Heart left ventricle (tissue), 16 donors: Measurements from ENCODE around the gene BTBD2. TPM values are rescaled to one million over a fixed set of nuclear protein-coding genes. Genes with fewer than 3 reads are reported as not detected.

ENCODE experiments used
- ATAC-seq, 4 donors: fragments of 200-7000 bp; cut with Tn5 transposase; one replicate each; pipeline ENCODE4 v1.9.1; 2020 to 2022; ENCODE audit warnings: moderate library complexity in 4 of 4, mild to moderate bottlenecking in 3 of 4, moderate number of reproducible peaks in 1 of 4
- DNase-seq, 5 donors: peaks; one replicate each; pipeline ENCODE4 v3.0.0-alpha.2; 2020
- H3K27ac ChIP-seq, 12 donors: fragments of 200-600 bp; sonication (generic) in 4 of 12; one replicate each; pipeline versions ENCODE4 v1.5.0 to v1.8.0; 2016 to 2022; ENCODE audit warnings: mild to moderate bottlenecking in 2 of 12
- H3K27me3 ChIP-seq, 9 donors: fragments of 200-600 bp; sonication (generic) in 2 of 9; one replicate each; pipeline versions ENCODE4 v1.5.1 to v1.8.0; 2016 to 2022; ENCODE audit warnings: mild to moderate bottlenecking in 3 of 9
- H3K36me3 ChIP-seq, 9 donors: fragments of 200-600 bp; sonication (generic) in 2 of 9; one replicate each; pipeline versions ENCODE4 v1.5.0 to v1.8.0; 2018 to 2022; ENCODE audit warnings: mild to moderate bottlenecking in 2 of 9
- H3K4me1 ChIP-seq, 12 donors: fragments of 200-600 bp; sonication (generic) in 4 of 12; one replicate each; pipeline versions ENCODE4 v1.5.0 to v1.8.0; 2016 to 2022; ENCODE audit warnings: mild to moderate bottlenecking in 3 of 12
- H3K4me3 ChIP-seq, 12 donors: fragments of 200-600 bp; sonication (generic) in 4 of 12; one replicate each; pipeline versions ENCODE4 v1.5.0 to v1.8.0; 2017 to 2022; ENCODE audit warnings: mild to moderate bottlenecking in 9 of 12, moderate library complexity in 4 of 12
- H3K9me3 ChIP-seq, 12 donors: fragments of 200-600 bp; sonication (generic) in 4 of 12; one replicate each; pipeline versions ENCODE4 v1.5.0 to v1.8.0; 2016 to 2022; ENCODE audit warnings: mild to moderate bottlenecking in 1 of 12
- CTCF ChIP-seq, 12 donors: fragments of 200-600 bp; sonication (generic) in 4 of 12; IDR thresholded peaks; one replicate each; pipeline versions ENCODE4 v1.5.0 to v1.8.0; 2018 to 2022; ENCODE audit warnings: antibody characterized with exemption in 12 of 12, mild to moderate bottlenecking in 5 of 12
- POLR2A ChIP-seq, 2 donors: fragments of 450-650 bp; IDR thresholded peaks; one replicate each; pipeline ENCODE4 v1.6.1; 2017; ENCODE audit warnings: antibody characterized with exemption in 2 of 2, mild to moderate bottlenecking in 2 of 2, moderate library complexity in 2 of 2
- WGBS, 4 donors: extraction: QIAGEN DNeasy Blood & Tissue Kit in 2 of 4; methylation state at CpG; one replicate each; pipeline versions ENCODE4 v1.1.5 to v1.1.7; 2013 to 2018; 5-methylcytosine and 5-hydroxymethylcytosine counted together
- intact Hi-C, 10 donors: fragments of 100-400 bp; cut with DNase I; formaldehyde crosslinking; loops; one replicate each; pipeline versions ENCODE4 v1.11.1 to v1.14.2; 2022
- polyA plus RNA-seq, 2 donors: library from polyadenylated mRNA; stranded (reverse); fragments of 200-250 nt; gene quantifications; one replicate each; pipeline ENCODE4 v1.2.3, GENCODE V29; 2013
- total RNA-seq, 9 donors: library from RNA; depleted of rRNA in 2 of 9; stranded (reverse); fragments of >200 nt in 2 of 9; fragmentation: NEBNext Ultra II Directional in 3 of 9; extraction: Animal tissue kit (Norgen Biotek cat#: 25700) in 3 of 9; gene quantifications; one replicate each; pipeline versions ENCODE4 v1.1.0 to v1.2.4, GENCODE V29; 2016 to 2023
- donor health status: ischemic (EF 13 %, LVEDD 7.1; RV severe dilation, severe dysfunction).
- donor health status: healthy with polysubstance abuse.
- donor health status: DM: no; HTN: yes; CAD: no.
- donor health status: DM: no; HTN: no; CAD: no.
- donor health status: ischemic (EF 25% LVEDD 6.9; RV normal size, moderate dysfunction).
- donor health status: ischemic (EF 25% LVEDD 5.7; RV mildly dilated, moderate dysfunction).
- donor health status: healthy.
- donor health status: DM: yes; HTN: yes; CAD: no.
- donor health status: ischemic (EF 35%, LVEDD 5.7; RV mildly dilated, moderate dysfunction).
- donor health status: nonischemic (EF 11% LVEDD 7.7; RV severe dilation, severe dysfunction).
- donor health status: DM: yes; HTN: yes; CAD: no.
- donor health status: PGD.
- donor health status: ischemic (EF 29% LVEDD 5.4; RV normal size, mild dysfunction).
- donor health status: nonischemic (EF 23%, LVEDD 6.1; RV moderate dilation, normal function).

The BTBD2 gene
- total and polyA plus RNA-seq, 11 donors, result 39.4 to 81.8 (median 51.8) TPM

DNA sequence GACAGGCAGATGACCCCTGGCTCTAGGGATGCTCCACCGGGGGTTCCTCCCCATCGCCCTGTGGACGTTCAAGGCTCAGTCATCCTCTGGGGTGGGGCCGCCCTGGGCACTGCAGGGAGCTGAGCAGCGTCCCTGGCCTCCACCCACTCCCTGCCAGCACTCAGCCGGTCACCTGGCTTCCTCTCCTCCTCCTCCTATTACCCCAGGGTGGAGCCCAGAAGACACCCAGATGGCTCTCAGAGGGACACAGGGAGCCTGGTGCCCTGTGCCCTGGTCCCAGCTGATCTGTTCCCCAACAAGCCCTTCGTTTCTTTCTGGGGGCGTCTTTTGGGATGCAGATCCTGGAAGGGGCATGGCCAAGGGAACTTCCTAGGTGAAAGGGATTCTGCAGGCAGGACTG is 39.2 kb upstream of the BTBD2 start:
- Histone ChIP-seq H3K9me3 (no peaks in the 10 kb centered on the region), H3K27me3 (no peaks in the 10 kb centered on the region), H3K27ac (peak overlapping the region; percentile 10 to 100 (median 72)), H3K4me1 (peaks cover 8 to 70% (median 50%) of the 10 kb centered on the region in 12 donors), H3K4me3 (no peak overlapping the region), H3K36me3 (no peaks in the 10 kb centered on the region)
- DNase-seq (no peak), ATAC-seq (no peak)
- 69 to 74% (median 73%) methylated on average over 8 of the region's 8 CpGs for WGBS, 4 donors
- TF ChIP-seq POLR2A (IDR thresholded peaks at IDR 0.05) (no peak), CTCF (IDR thresholded peaks at IDR 0.05) (no peak)
- intact Hi-C loops, result loop anchor here in 1 of 10 donors (10.0 kb wide), 1 partner anchor 780 kb away; the partner anchor contains the start of gene FAM174C

GRCh38 chr19:2053601-2054389 is 38.3 kb upstream of the BTBD2 start:
- DNase-seq (peak; percentile 78 to 89 (median 86)), ATAC-seq (peak; percentile 6 to 42 (median 18))
- 70 to 77% (median 72%) methylated on average over 20 to 24 of the region's 24 CpGs for WGBS, 4 donors
- Histone ChIP-seq H3K36me3 (peaks cover 0 to 8% (median 0%) of the 10 kb centered on the region in 9 donors), H3K4me1 (peaks cover 9 to 73% (median 50%) of the 10 kb centered on the region in 12 donors), H3K4me3 (no peak overlapping the region), H3K27ac (peak overlapping the region; percentile 10 to 100 (median 72)), H3K9me3 (no peaks in the 10 kb centered on the region), H3K27me3 (no peaks in the 10 kb centered on the region)
- no peak for TF ChIP-seq POLR2A (IDR thresholded peaks at IDR 0.05)
- TF ChIP-seq CTCF (IDR thresholded peaks at IDR 0.05), result no peak
- intact Hi-C loops, result loop anchor here in 1 of 10 donors (10.0 kb wide), 1 partner anchor 779 kb away; the partner anchor contains the start of gene FAM174C

DNA sequence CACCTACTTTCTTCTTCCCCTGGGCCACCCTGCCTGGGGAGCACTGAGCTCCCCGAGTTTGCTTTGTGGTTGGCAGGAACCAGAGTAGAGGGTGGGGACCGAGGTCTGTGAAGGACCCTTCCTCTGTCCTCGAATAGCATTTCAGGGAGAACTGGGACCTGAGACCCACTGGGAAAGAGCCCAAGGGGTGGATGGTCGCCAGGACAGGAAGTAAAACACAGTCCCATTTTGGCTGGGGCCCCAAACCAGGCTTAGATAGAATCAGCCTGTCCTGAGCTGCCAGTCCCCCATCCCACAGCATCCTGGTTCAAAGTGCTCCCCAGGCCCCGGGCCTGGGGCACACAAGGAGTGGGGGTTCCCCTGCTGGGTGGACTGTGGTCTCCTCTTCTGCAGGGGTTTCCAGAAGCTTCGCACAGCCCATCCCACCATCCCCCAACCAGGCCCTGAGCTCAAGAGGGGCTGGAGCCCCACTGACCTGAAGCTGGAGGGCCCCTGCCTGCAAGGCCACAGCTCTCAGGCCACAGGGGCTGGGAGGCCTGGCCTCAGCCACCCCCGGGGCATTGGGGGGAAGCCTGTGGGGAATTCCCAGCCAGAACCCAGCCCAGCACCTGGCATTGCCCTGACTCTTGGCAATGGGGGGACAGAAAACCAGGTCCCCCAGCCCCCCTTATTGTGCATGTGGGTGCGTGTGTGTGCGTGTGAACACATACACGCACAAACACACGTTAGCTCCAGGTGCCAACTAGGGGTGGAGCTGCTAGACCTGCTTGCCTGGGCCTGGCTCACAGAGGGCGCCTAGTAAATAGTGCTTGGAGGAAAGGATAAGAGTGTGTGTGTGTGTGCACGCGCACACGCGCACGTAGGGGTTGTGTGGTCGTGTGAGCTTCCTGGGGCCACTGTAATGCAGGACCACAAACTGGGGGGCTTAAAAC is 36.5 kb upstream of the BTBD2 start:
- ATAC-seq, result no peak
- H3K27me3 ChIP-seq, result no peaks in the 10 kb centered on the region
- 45 to 62% (median 50%) methylated on average over 15 to 18 of the region's 18 CpGs for WGBS, 4 donors
- intact Hi-C loops, result loop anchor here in 2 of 10 donors (1.0 to 10.0 kb wide), 2 partner anchors 9 to 777 kb away; partner anchors contain the start of gene FAM174C (in 1 of the 2)
- peak overlapping the region; percentile 83 to 99 (median 95) for H3K27ac ChIP-seq
- H3K9me3 ChIP-seq, result no peaks in the 10 kb centered on the region
- TF ChIP-seq CTCF (IDR thresholded peaks at IDR 0.05) (no peak), POLR2A (IDR thresholded peaks at IDR 0.05) (no peak)
- H3K36me3 ChIP-seq, result peaks cover 0 to 12% (median 3%) of the 10 kb centered on the region in 9 donors
- peak overlapping the region in 11 of 12 donors; percentile 71 to 99 (median 94) for H3K4me3 ChIP-seq
- peak in 4 of 5 donors; percentile 70 to 81 (median 72) for DNase-seq
- peaks cover 21 to 76% (median 64%) of the 10 kb centered on the region in 12 donors for H3K4me1 ChIP-seq
